ENCODE results near the gene OTUD6A.

The OTUD6A gene

GRCh38 chrX:70084592-70085240 is 22.5 kb downstream of the OTUD6A start:
- TF ChIP-seq CTCF (conservative IDR thresholded peaks at IDR 0.05; ENCODE audit: low read length) (no peak), EZH2phosphoT487 (IDR thresholded peaks at IDR 0.05; ENCODE audit: borderline replicate concordance) (no peak)
- Histone ChIP-seq H3K4me2 (ENCODE audit: low read depth, low read length, poor library complexity, severe bottlenecking) (no peak overlapping the region), H3K4me3 (ENCODE audit: low read length, poor library complexity, severe bottlenecking) (no peak overlapping the region), H3K27me3 (ENCODE audit: insufficient read depth, low read length, poor library complexity, severe bottlenecking) (no peaks in the 10 kb centered on the region), H4K20me1 (ENCODE audit: insufficient read depth, low read length, poor library complexity, severe bottlenecking) (no peaks in the 10 kb centered on the region), H3F3A (ENCODE audit: low read depth) (no peaks in the 10 kb centered on the region), H3K9me2 (replicated peaks; ENCODE audit: low read depth, low read length) (no peaks in the 10 kb centered on the region), H2AFZ (ENCODE audit: low read length) (no peak overlapping the region), H3K4me1 (ENCODE audit: insufficient read depth, low read length, poor library complexity, severe bottlenecking) (no peaks in the 10 kb centered on the region), H3K79me2 (ENCODE audit: insufficient read depth, low read length) (no peaks in the 10 kb centered on the region), H3K9me3 (ENCODE audit: insufficient read depth, low read depth, low read length) (no peaks in the 10 kb centered on the region), H3K36me3 (ENCODE audit: insufficient read depth, low read length) (no peaks in the 10 kb centered on the region), H3K9ac (ENCODE audit: low read depth, low read length, poor library complexity, severe bottlenecking) (no peak overlapping the region)

DNA sequence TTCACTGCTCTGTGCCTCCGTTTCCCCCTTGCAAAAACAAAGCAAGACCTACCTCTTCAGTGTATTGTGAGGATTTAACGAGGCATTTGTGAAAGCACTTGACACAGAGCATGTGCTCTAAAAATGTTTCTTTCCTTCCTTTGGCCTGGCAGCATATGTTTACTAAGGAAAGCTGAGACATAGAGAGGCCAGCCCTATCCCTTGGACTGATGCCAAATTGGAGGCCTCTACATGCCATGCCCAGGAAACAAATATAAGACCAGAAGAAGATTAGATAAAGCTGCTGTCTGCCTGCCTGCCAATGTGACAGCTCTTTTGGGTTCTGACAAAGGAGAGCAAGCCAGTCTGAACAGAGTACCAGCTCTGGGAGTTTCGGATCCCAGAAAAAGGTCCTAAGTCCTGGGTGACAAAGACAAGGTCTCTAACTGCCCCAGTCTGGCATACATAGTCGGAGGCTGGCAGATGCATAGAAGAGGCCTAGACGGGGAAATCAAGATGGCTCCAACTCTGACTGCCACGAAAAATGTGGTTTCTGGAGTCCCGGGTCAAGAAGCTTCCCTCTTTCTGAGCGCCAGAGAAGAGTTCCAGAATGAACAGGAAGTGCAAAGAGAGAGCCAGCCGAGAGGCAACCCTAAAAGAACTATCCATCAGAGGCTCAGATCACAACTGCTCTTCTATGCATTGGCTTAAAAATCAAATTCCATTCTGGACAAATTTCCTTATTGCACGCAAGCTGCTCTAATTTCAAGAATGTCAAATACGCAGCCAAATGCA is 25.8 kb downstream of the OTUD6A start:
- H3K9ac ChIP-seq (ENCODE audit: low read depth, low read length, poor library complexity, severe bottlenecking), result no peak overlapping the region
- no peak overlapping the region for H3K4me2 ChIP-seq (ENCODE audit: low read depth, low read length, poor library complexity, severe bottlenecking)
- H3K9me3 ChIP-seq (ENCODE audit: insufficient read depth, low read depth, low read length), result no peaks in the 10 kb centered on the region
- H3K36me3 ChIP-seq (ENCODE audit: insufficient read depth, low read length), result no peaks in the 10 kb centered on the region
- H3F3A ChIP-seq (ENCODE audit: low read depth), result no peaks in the 10 kb centered on the region
- H4K20me1 ChIP-seq (ENCODE audit: insufficient read depth, low read length, poor library complexity, severe bottlenecking), result no peaks in the 10 kb centered on the region
- no peaks in the 10 kb centered on the region for H3K27me3 ChIP-seq (ENCODE audit: insufficient read depth, low read length, poor library complexity, severe bottlenecking)
- TF ChIP-seq EZH2phosphoT487 (IDR thresholded peaks at IDR 0.05; ENCODE audit: borderline replicate concordance) (no peak), CTCF (conservative IDR thresholded peaks at IDR 0.05; ENCODE audit: low read length) (no peak)
- H3K4me1 ChIP-seq (ENCODE audit: insufficient read depth, low read length, poor library complexity, severe bottlenecking), result no peaks in the 10 kb centered on the region
- no peak overlapping the region for H3K4me3 ChIP-seq (ENCODE audit: low read length, poor library complexity, severe bottlenecking)
- no peak overlapping the region for H2AFZ ChIP-seq (ENCODE audit: low read length)
- H3K79me2 ChIP-seq (ENCODE audit: insufficient read depth, low read length), result no peaks in the 10 kb centered on the region
- no peaks in the 10 kb centered on the region for H3K9me2 ChIP-seq (replicated peaks; ENCODE audit: low read depth, low read length)

GRCh38 chrX:70088751-70089150 is 26.5 kb downstream of the OTUD6A start:
- no peaks in the 10 kb centered on the region for H3K9me3 ChIP-seq (ENCODE audit: insufficient read depth, low read depth, low read length)
- H2AFZ ChIP-seq (ENCODE audit: low read length), result no peak overlapping the region
- no peak for TF ChIP-seq CTCF (conservative IDR thresholded peaks at IDR 0.05; ENCODE audit: low read length)
- no peak for TF ChIP-seq EZH2phosphoT487 (IDR thresholded peaks at IDR 0.05; ENCODE audit: borderline replicate concordance)
- no peaks in the 10 kb centered on the region for H3F3A ChIP-seq (ENCODE audit: low read depth)
- H3K9me2 ChIP-seq (replicated peaks; ENCODE audit: low read depth, low read length), result no peaks in the 10 kb centered on the region
- no peaks in the 10 kb centered on the region for H3K4me1 ChIP-seq (ENCODE audit: insufficient read depth, low read length, poor library complexity, severe bottlenecking)
- no peak overlapping the region for H3K9ac ChIP-seq (ENCODE audit: low read depth, low read length, poor library complexity, severe bottlenecking)
- no peak overlapping the region for H3K4me2 ChIP-seq (ENCODE audit: low read depth, low read length, poor library complexity, severe bottlenecking)
- H3K36me3 ChIP-seq (ENCODE audit: insufficient read depth, low read length), result no peaks in the 10 kb centered on the region
- H4K20me1 ChIP-seq (ENCODE audit: insufficient read depth, low read length, poor library complexity, severe bottlenecking), result no peaks in the 10 kb centered on the region
- H3K27me3 ChIP-seq (ENCODE audit: insufficient read depth, low read length, poor library complexity, severe bottlenecking), result no peaks in the 10 kb centered on the region
- no peaks in the 10 kb centered on the region for H3K79me2 ChIP-seq (ENCODE audit: insufficient read depth, low read length)
- H3K4me3 ChIP-seq (ENCODE audit: low read length, poor library complexity, severe bottlenecking), result no peak overlapping the region

Measured in Loucy (cell line).